H1 (cell line): ENCODE data around the gene SLC27A2. TPM values are rescaled to one million over a fixed set of nuclear protein-coding genes. Genes with fewer than 3 reads are reported as not detected.

Source experiments
- CTCF ChIA-PET: fragments of 300-600 bp; sonication (Branson Sonifier 250); formaldehyde crosslinking; loops from one replicate; lab custom pipeline; 2021; ENCODE audit not compliant: partially characterized antibody; lab: Charles Lee
- POLR2A ChIA-PET: fragments of 300-600 bp; sonication (Branson Sonifier 250); formaldehyde crosslinking; loops from one replicate; lab custom pipeline; 2021; ENCODE audit warnings: inconsistent platforms; ENCODE audit not compliant: partially characterized antibody; lab: Charles Lee
- DNase-seq, 2 experiments: peaks; one replicate each; pipeline versions ENCODE4 v3.0.0 to v3.0.0-alpha.2; 2010 to 2022; ENCODE audit warnings: low spot score in 2 of 2, low read depth in 1 of 2, mixed read lengths in 1 of 2
- FAIRE-seq: peaks from 2 replicates; lab custom pipeline; 2011; peaks lifted over from hg19 to GRCh38; lab: Jason Lieb, UNC
- H2AFZ ChIP-seq: 2 replicates; pipeline ENCODE4 v1.8.1; 2012; ENCODE audit warnings: low read length, inconsistent platforms
- H2AK5ac ChIP-seq: 2 replicates; pipeline ENCODE4 v1.6.1; 2013; ENCODE audit warnings: low read depth, low read length
- H2BK120ac ChIP-seq: replicated peaks from 2 replicates; pipeline ENCODE3; 2013; ENCODE audit warnings: low read depth, low read length, inconsistent platforms
- H2BK12ac ChIP-seq: 2 replicates; pipeline ENCODE4 v1.6.1; 2013; ENCODE audit warnings: low read depth, low read length
- H2BK15ac ChIP-seq: 2 replicates; pipeline ENCODE4 v1.6.1; 2013; ENCODE audit warnings: low read length
- H2BK20ac ChIP-seq: 2 replicates; pipeline ENCODE4 v1.6.1; 2013; ENCODE audit warnings: low read length
- H2BK5ac ChIP-seq: 2 replicates; pipeline ENCODE4 v1.6.1; 2013; ENCODE audit warnings: low read depth, low read length
- H3K14ac ChIP-seq: 2 replicates; pipeline ENCODE4 v1.6.1; 2013; ENCODE audit warnings: inconsistent platforms; ENCODE audit not compliant: insufficient read length
- H3K18ac ChIP-seq: 2 replicates; pipeline ENCODE4 v1.6.1; 2013; ENCODE audit warnings: low read length; ENCODE audit errors: extremely low read depth
- H3K23ac ChIP-seq: 2 replicates; pipeline ENCODE4 v1.6.1; 2013; ENCODE audit warnings: inconsistent platforms; ENCODE audit not compliant: insufficient read length
- H3K23me2 ChIP-seq: 2 replicates; pipeline ENCODE4 v1.6.1; 2013; ENCODE audit warnings: low read depth, low read length
- H3K27ac ChIP-seq: 2 replicates; pipeline ENCODE4 v1.6.1; 2011; ENCODE audit warnings: low read depth, low read length, inconsistent platforms
- H3K27me3 ChIP-seq, 4 experiments: replicated peaks in 1 of 4; 1 replicate in 1 of 4; 2 replicates in 3 of 4; pipeline versions ENCODE4 v1.6.1 to v1.8.1; 2011 to 2013; ENCODE audit warnings: low read length in 3 of 4, mild to moderate bottlenecking in 3 of 4, inconsistent platforms in 2 of 4, mixed read lengths in 2 of 4, moderate library complexity in 1 of 4; ENCODE audit not compliant: control insufficient read depth in 3 of 4, insufficient read depth in 3 of 4; ENCODE audit errors: extremely low read depth in 1 of 4
- H3K36me3 ChIP-seq, 4 experiments: 2 replicates each; pipeline versions ENCODE4 v1.6.1 to v1.8.1; 2011 to 2013; ENCODE audit warnings: mild to moderate bottlenecking in 4 of 4, low read length in 3 of 4, moderate library complexity in 2 of 4, control low read depth in 1 of 4, inconsistent platforms in 1 of 4; ENCODE audit not compliant: insufficient read depth in 4 of 4, control insufficient read depth in 2 of 4
- H3K4ac ChIP-seq: replicated peaks from 2 replicates; pipeline ENCODE3; 2013; ENCODE audit warnings: low read length, low read depth, mixed read lengths, inconsistent platforms; ENCODE audit not compliant: insufficient read length
- H3K4me1 ChIP-seq, 4 experiments: replicated peaks in 1 of 4; 1 replicate in 1 of 4; 2 replicates in 3 of 4; pipeline versions ENCODE4 v1.6.1 to v1.8.1; 2011 to 2013; ENCODE audit warnings: low read length in 3 of 4, inconsistent platforms in 2 of 4, mixed read lengths in 1 of 4; ENCODE audit not compliant: insufficient read depth in 4 of 4, control insufficient read depth in 3 of 4
- H3K4me2 ChIP-seq, 2 experiments: 2 replicates each; pipeline versions ENCODE4 v1.6.1 to v1.8.1; 2011 to 2013; ENCODE audit warnings: low read depth in 2 of 2, low read length in 2 of 2, control low read depth in 1 of 2, inconsistent platforms in 1 of 2, mild to moderate bottlenecking in 1 of 2; ENCODE audit not compliant: insufficient read depth in 1 of 2
- H3K4me3 ChIP-seq, 4 experiments: fragments of 200-600, 300-600 bp in 1 of 4; sonication (generic), shearing (Covaris generic), sonication (Bioruptor Twin) in 1 of 4; 2 replicates each; pipeline versions ENCODE4 v1.5.1 to v1.8.1; 2011 to 2016; ENCODE audit warnings: low read length in 4 of 4, low read depth in 3 of 4, control low read depth in 2 of 4, inconsistent platforms in 2 of 4, mild to moderate bottlenecking in 2 of 4, mixed read lengths in 1 of 4, moderate library complexity in 1 of 4; ENCODE audit not compliant: insufficient read depth in 2 of 4; ENCODE audit errors: extremely low read depth in 1 of 4
- H3K56ac ChIP-seq: replicated peaks from 2 replicates; pipeline ENCODE3; 2013; ENCODE audit warnings: low read depth, mild to moderate bottlenecking, mixed read lengths, low read length, inconsistent platforms; ENCODE audit not compliant: insufficient read length
- H3K79me1 ChIP-seq: 2 replicates; pipeline ENCODE4 v1.6.1; 2013; ENCODE audit warnings: low read depth, low read length, control low read depth
- H3K79me2 ChIP-seq, 2 experiments: 2 replicates each; pipeline versions ENCODE4 v1.6.1 to v1.8.1; 2012 to 2013; ENCODE audit warnings: low read length in 2 of 2, mild to moderate bottlenecking in 2 of 2, inconsistent platforms in 1 of 2; ENCODE audit not compliant: insufficient read depth in 2 of 2, control insufficient read depth in 1 of 2
- H3K9ac ChIP-seq, 4 experiments: replicated peaks in 1 of 4; 1 replicate in 1 of 4; 2 replicates in 3 of 4; pipeline versions ENCODE4 v1.6.1 to v1.8.1; 2011 to 2013; ENCODE audit warnings: low read depth in 3 of 4, low read length in 3 of 4, control low read depth in 2 of 4, mild to moderate bottlenecking in 2 of 4, moderate library complexity in 2 of 4, inconsistent platforms in 1 of 4; ENCODE audit errors: extremely low read depth in 1 of 4
- H3K9me3 ChIP-seq, 2 experiments: 2 replicates each; pipeline versions ENCODE4 v1.6.1 to v1.8.1; 2012 to 2013; ENCODE audit warnings: mild to moderate bottlenecking in 2 of 2, moderate library complexity in 2 of 2, control low read depth in 1 of 2, inconsistent platforms in 1 of 2, low read depth in 1 of 2, low read length in 1 of 2, mixed read lengths in 1 of 2; ENCODE audit not compliant: insufficient read depth in 2 of 2
- H4K20me1 ChIP-seq, 2 experiments: replicated peaks in 1 of 2; 2 replicates each; pipeline versions ENCODE3 to v1.8.1; 2011 to 2013; ENCODE audit warnings: inconsistent platforms in 2 of 2, low read length in 2 of 2, mild to moderate bottlenecking in 1 of 2; ENCODE audit not compliant: insufficient read depth in 2 of 2, control insufficient read depth in 1 of 2
- H4K5ac ChIP-seq: 2 replicates; pipeline ENCODE4 v1.6.1; 2013; ENCODE audit warnings: low read length, low read depth, mixed read lengths, inconsistent platforms; ENCODE audit not compliant: insufficient read length
- H4K8ac ChIP-seq: 2 replicates; pipeline ENCODE4 v1.8.0; 2013; ENCODE audit warnings: mild to moderate bottlenecking, moderate library complexity, low read length, inconsistent platforms; ENCODE audit not compliant: insufficient read depth; ENCODE audit errors: extremely low read depth
- H4K91ac ChIP-seq: replicated peaks from 2 replicates; pipeline ENCODE3; 2013; ENCODE audit warnings: low read length, mixed read lengths, inconsistent platforms; ENCODE audit not compliant: insufficient read length
- EGR1 ChIP-seq: IDR thresholded peaks from 2 replicates; pipeline ENCODE4 v1.6.1; 2011; ENCODE audit warnings: low read depth, low read length, borderline replicate concordance
- KDM4A ChIP-seq: IDR thresholded peaks from one replicate; pipeline ENCODE4 v1.7.1; 2012; ENCODE audit warnings: low read depth, mild to moderate bottlenecking, moderate library complexity, low read length, inconsistent platforms; ENCODE audit not compliant: severe bottlenecking
- KDM5A ChIP-seq: fragments of 200-600 bp; IDR thresholded peaks from 2 replicates; pipeline ENCODE4 v1.7.1; 2012; ENCODE audit warnings: mild to moderate bottlenecking, low read length, inconsistent platforms, mixed read lengths
- ZNF274 ChIP-seq: IDR thresholded peaks from 2 replicates; pipeline ENCODE4 v1.7.0; 2012; ENCODE audit warnings: low read length, borderline replicate concordance; ENCODE audit errors: extremely low read depth
- WGBS, 2 experiments: shearing (Covaris generic) in 1 of 2; methylation state at CpG; one replicate each; pipeline versions ENCODE4 v1.1.6 to v1.1.7; 2013 to 2015; ENCODE audit warnings: low lambda C conversion rate in 2 of 2, mixed read lengths in 2 of 2, inconsistent platforms in 1 of 2, low coverage in 1 of 2, missing lambda C conversion rate in 1 of 2; ENCODE audit not compliant: insufficient replicate concordance in 2 of 2, insufficient coverage in 1 of 2, insufficient read length in 1 of 2; ENCODE audit errors: extremely low coverage in 1 of 2, missing lambda C conversion rate in 1 of 2; 5-methylcytosine and 5-hydroxymethylcytosine counted together
- polyA plus RNA-seq, 7 experiments: library from polyadenylated mRNA; depleted of rRNA in 3 of 7; stranded (reverse) in 5 of 7; unstranded in 2 of 7; fragments of >200 nt in 5 of 7; fragments of 200-250 nt in 2 of 7; gene quantifications; 1 replicate in 5 of 7; 2 replicates in 1 of 7; 4 replicates in 1 of 7; pipeline versions ENCODE4 v1.2.1 to v1.2.3, GENCODE V29; 2011 to 2013; ENCODE audit warnings: missing spikeins in 2 of 7, mixed read lengths in 2 of 7
- total RNA-seq: library from RNA; stranded (reverse); fragmentation: NEBNext Ultra II Directional; extraction: Animal tissue kit (Norgen Biotek cat#: 25700); gene quantifications from 2 replicates; pipeline ENCODE4 v1.2.1, GENCODE V29; 2021

SLC27A2 gene
- total and polyA plus RNA-seq, 2 of the 8 experiments (the other 6 are each of a cell fraction or from before 2014, with no cell fraction given), result 5.6 to 5.8 TPM

DNA sequence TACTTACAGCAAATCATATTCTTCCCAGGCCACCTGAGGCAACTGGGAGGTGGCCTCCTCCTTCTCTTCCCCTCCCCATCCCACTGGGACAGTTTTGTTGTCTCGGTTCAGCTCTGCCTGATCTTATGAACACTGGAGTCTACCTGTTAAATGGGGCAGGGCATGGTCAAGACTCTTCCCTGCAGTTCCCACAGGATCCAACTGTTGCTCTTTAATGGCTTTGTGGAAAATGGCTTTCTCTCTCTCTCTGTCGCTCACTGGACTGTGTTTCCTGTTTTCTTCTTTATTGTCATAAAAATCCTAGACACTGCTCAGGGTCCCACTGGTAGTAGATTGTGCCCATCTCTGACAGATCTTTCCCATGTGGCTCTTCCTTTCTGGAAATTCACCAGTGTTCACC, 40.2 kb downstream of the SLC27A2 start:
- no peak overlapping the region for H2BK20ac ChIP-seq
- no peaks in the 10 kb centered on the region for H3K4me1 ChIP-seq
- H2BK15ac ChIP-seq, result no peak overlapping the region
- no peaks in the 10 kb centered on the region for H3K79me2 ChIP-seq
- no peak overlapping the region for H2BK120ac ChIP-seq
- no peak overlapping the region for H2BK5ac ChIP-seq
- no peak overlapping the region for H2BK12ac ChIP-seq
- FAIRE-seq, result no peak
- H3K4me2 ChIP-seq, result no peak overlapping the region
- no peak overlapping the region for H3K4me3 ChIP-seq
- H3K23ac ChIP-seq, result no peak overlapping the region
- WGBS, 2 experiments, result 85% methylated on average over 2 of the region's 2 CpGs; no CpG with 5 or more reads in 1 of the 2 experiments
- H3K4ac ChIP-seq, result no peak overlapping the region
- H3K9me3 ChIP-seq, result no peaks in the 10 kb centered on the region
- H3K27me3 ChIP-seq, result no peaks in the 10 kb centered on the region
- H4K8ac ChIP-seq, result no peak overlapping the region
- DNase-seq, result no peak
- H3K18ac ChIP-seq, result no peak overlapping the region
- H4K91ac ChIP-seq, result no peak overlapping the region
- H3K9ac ChIP-seq, result no peak overlapping the region
- ChIA-PET POLR2A (no interaction called here), CTCF (interaction anchor here (1.4 kb wide), 1 partner anchor 11 kb away, joined by 4 read pairs; no protein-coding TSS in a partner anchor)
- H4K5ac ChIP-seq, result no peak overlapping the region
- H3K27ac ChIP-seq, result no peak overlapping the region
- no peaks in the 10 kb centered on the region for H3K79me1 ChIP-seq
- H3K56ac ChIP-seq, result no peak overlapping the region
- no peak overlapping the region for H3K14ac ChIP-seq
- H2AK5ac ChIP-seq, result no peak overlapping the region
- H3K36me3 ChIP-seq, result peaks cover 0 to 2% (median 0%) of the 10 kb centered on the region in 4 experiments; a peak in 2 of 8 replicates
- H4K20me1 ChIP-seq, result no peaks in the 10 kb centered on the region
- TF ChIP-seq ZNF274 (no peak), KDM4A (no peak), KDM5A (no peak), EGR1 (no peak)
- TF ChIP-seq, all 59 proteins: peak for 0
- H2AFZ ChIP-seq, result no peak overlapping the region
- no peaks in the 10 kb centered on the region for H3K23me2 ChIP-seq
